Activated CD8-positive, alpha-beta memory T cell treated with anti-CD3 and anti-CD28 coated beads, Interleukin-2, amount 10 ng/mL, durations not matched to agents 7 days and 5 days (primary cell): ENCODE data around the gene MC2R. TPM values are rescaled to one million over a fixed set of nuclear protein-coding genes. Genes with fewer than 3 reads are reported as not detected.
"Not testable (repeated sequence)": the region's sequence is repeated elsewhere in the genome, so short reads cannot be mapped to it uniquely, and the experiment has no call there.

ENCODE experiments used
- ATAC-seq: fragments of 150-1000 bp; cut with Tn5 transposase; one replicate; pipeline ENCODE4 v1.10.0; 2021; ENCODE audit warnings: moderate library complexity
- CTCF ChIA-PET: fragments of 350-600 bp; sonication (Branson Sonifier 250); formaldehyde crosslinking; loops from one replicate; lab custom pipeline; 2021; ENCODE audit warnings: antibody characterized with exemption; lab: Charles Lee
- DNase-seq: peaks from one replicate; pipeline ENCODE4 v3.0.0-alpha.2; 2020
- H3K27ac Mint-ChIP-seq: one replicate; pipeline ENCODE4 v1.8.0; 2021; ENCODE audit warnings: mild to moderate bottlenecking, mixed read lengths
- H3K27me3 Mint-ChIP-seq: one replicate; pipeline ENCODE4 v1.8.0; 2021; ENCODE audit warnings: mixed read lengths
- H3K36me3 Mint-ChIP-seq: one replicate; pipeline ENCODE4 v1.8.0; 2021; ENCODE audit warnings: mild to moderate bottlenecking, mixed read lengths
- H3K4me1 Mint-ChIP-seq: one replicate; pipeline ENCODE4 v1.8.0; 2021; ENCODE audit warnings: mixed read lengths
- H3K4me3 Mint-ChIP-seq: one replicate; pipeline ENCODE4 v1.8.0; 2021; ENCODE audit warnings: mild to moderate bottlenecking, moderate library complexity, mixed read lengths
- H3K9me3 Mint-ChIP-seq: one replicate; pipeline ENCODE4 v1.8.0; 2022; ENCODE audit warnings: low read depth, mixed read lengths
- total RNA-seq, 2 experiments: library from RNA; stranded (reverse); gene quantifications; one replicate each; pipeline ENCODE4 v1.2.3, GENCODE V29; 2021

MC2R gene
- total RNA-seq, 2 experiments from 2014 or later, result not detected

DNA sequence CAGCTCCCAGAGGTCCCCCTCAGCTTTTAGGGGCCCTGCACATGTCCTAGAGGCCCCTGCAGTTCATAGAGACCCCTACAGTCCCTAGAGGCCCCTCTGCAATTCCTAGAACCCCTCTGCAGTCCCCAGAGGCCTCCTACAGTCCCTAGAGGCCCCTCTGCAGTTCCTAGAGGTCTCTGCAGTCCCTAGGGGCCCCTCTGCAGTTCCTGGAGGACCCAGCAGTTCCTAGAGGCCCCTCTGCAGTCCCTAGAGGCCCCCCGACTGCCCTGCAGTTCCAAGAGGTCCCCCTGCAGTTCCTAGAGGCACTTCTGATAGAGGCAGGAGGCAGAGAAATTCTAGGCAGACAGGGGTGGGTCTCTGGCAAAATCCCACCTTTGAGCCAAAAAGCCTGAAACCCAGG, 35.4 kb downstream of the MC2R start:
- H3K4me1 Mint-ChIP-seq, result no peaks in the 10 kb centered on the region
- no peaks in the 10 kb centered on the region for H3K9me3 Mint-ChIP-seq
- H3K4me3 Mint-ChIP-seq, result no peak overlapping the region
- CTCF ChIA-PET, result no interaction called here
- no peaks in the 10 kb centered on the region for H3K36me3 Mint-ChIP-seq
- H3K27me3 Mint-ChIP-seq, result peaks cover 17% of the 10 kb centered on the region
- ATAC-seq, result no peak
- H3K27ac Mint-ChIP-seq, result no peak overlapping the region
- no peak for DNase-seq

DNA sequence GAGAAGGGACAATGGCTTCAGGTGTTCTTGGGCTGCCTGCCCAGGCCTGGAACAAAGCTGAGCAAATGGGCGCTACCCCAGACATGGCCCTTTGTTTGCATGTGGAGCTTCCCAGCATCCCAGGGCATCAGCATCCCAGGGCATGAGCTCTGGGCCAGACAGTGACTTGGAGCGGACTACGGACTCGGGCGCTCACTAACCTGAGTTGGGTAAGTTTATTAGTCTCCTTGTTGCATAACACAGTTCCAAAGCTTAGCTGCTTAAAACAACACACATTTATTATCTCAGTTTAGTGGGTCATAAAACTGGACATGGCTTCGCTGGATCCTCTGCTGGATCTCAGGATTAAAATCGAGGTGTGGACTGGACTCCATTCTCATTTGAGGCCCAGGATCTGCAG, 35.8 kb downstream of the MC2R start:
- Mint-ChIP-seq H3K27ac (no peak overlapping the region), H3K27me3 (peaks cover 17% of the 10 kb centered on the region), H3K4me3 (no peak overlapping the region), H3K9me3 (no peaks in the 10 kb centered on the region), H3K4me1 (no peaks in the 10 kb centered on the region), H3K36me3 (no peaks in the 10 kb centered on the region)
- CTCF ChIA-PET, result no interaction called here
- DNase-seq, result no peak
- no peak for ATAC-seq

DNA sequence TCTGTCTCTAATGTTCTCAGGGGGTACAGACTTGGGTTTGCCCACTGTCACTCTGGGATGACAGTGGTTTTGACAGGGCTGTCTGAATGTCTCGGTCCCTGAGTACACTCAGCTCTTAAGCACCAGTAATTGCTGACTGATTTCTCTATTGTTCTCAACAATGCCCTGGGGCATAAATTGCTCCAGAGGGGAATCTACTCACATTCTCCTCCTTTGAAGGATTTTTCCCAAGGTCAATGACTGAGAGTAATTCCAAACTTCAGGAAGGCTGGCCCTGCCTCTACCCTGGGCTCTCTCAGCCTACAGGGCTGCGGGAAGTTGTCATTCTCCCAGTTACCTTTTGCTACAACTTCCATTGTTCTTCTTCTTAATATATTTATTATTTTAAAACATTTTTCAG, 36.5 kb downstream of the MC2R start:
- ATAC-seq (no peak), DNase-seq (no peak)
- Mint-ChIP-seq H3K4me3 (no peak overlapping the region), H3K4me1 (no peaks in the 10 kb centered on the region), H3K9me3 (no peaks in the 10 kb centered on the region), H3K27ac (no peak overlapping the region), H3K27me3 (peaks cover 17% of the 10 kb centered on the region), H3K36me3 (no peaks in the 10 kb centered on the region)
- CTCF ChIA-PET, result no interaction called here

DNA sequence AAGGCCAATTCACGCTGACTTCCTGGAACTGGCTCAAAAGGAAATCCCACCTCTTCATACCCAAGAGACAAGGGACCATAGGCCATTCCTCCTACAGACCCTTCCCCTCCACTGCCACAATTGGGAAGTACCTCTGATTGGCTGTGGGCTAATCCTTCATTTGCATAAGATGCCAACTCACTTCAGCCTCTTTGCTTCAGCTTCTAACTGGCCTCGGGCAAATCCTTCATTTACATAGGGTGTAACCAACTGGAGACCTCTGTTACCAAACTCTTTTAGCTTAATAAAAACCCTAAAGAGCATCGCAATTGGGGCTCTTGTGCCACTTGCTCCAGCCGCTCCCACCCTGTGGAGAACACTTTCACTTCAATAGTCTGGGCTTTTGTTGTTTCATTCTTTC, 38.2 kb downstream of the MC2R start:
- Mint-ChIP-seq H3K27me3 (peaks cover 18% of the 10 kb centered on the region), H3K4me1 (no peaks in the 10 kb centered on the region), H3K4me3 (no peak overlapping the region), H3K9me3 (no peaks in the 10 kb centered on the region), H3K36me3 (no peaks in the 10 kb centered on the region), H3K27ac (no peak overlapping the region)
- DNase-seq, result no peak
- CTCF ChIA-PET, result no interaction called here
- ATAC-seq, result no peak

DNA sequence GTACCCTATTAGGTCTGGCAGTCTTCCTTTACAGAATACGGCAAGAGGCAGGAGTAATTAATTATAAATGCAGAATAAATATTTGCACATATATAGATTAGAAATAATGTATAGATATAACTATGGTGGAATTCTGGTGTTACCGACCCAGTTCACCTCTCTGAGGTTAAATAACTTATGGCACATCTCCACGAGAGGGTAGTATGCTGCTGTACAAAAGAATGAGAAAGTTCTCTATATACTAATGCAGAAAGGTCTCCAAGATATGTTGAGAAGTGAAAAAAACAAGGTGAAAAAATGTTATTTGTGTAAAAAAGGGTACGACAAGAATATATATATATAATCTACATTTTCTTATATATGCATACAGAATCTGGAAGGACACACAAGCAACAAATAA, 40.8 kb downstream of the MC2R start:
- CTCF ChIA-PET, result no interaction called here
- H3K4me1 Mint-ChIP-seq, result no peaks in the 10 kb centered on the region
- H3K27ac Mint-ChIP-seq, result no peak overlapping the region
- no peak overlapping the region for H3K4me3 Mint-ChIP-seq
- no peaks in the 10 kb centered on the region for H3K9me3 Mint-ChIP-seq
- DNase-seq (no peak), ATAC-seq (no peak)
- H3K36me3 Mint-ChIP-seq, result no peaks in the 10 kb centered on the region
- peaks cover 28% of the 10 kb centered on the region for H3K27me3 Mint-ChIP-seq

DNA sequence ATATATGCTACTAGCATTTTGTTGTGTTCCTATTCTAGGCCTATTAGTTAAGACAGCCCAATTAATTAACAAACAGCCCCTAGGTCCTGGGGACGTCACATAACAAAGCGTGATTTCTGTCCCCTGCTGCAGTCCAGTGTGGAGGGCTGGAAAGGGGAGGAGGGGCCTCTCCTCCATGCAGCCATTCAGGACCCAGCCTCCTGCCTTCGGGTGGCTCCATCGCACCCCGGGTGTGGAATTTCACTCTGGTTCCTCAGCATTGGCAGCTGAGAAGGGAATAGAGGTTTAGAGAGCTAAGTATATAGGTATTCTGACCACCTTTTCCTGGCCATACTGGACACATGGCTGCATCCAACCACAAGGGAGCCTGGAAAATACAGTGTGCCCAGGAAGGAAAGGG, 42.4 kb downstream of the MC2R start:
- Mint-ChIP-seq H3K36me3 (no peaks in the 10 kb centered on the region), H3K4me3 (no peak overlapping the region), H3K4me1 (no peaks in the 10 kb centered on the region), H3K27me3 (peaks cover 42% of the 10 kb centered on the region), H3K9me3 (no peaks in the 10 kb centered on the region), H3K27ac (no peak overlapping the region)
- ATAC-seq (no peak), DNase-seq (no peak)
- CTCF ChIA-PET, result no interaction called here

DNA sequence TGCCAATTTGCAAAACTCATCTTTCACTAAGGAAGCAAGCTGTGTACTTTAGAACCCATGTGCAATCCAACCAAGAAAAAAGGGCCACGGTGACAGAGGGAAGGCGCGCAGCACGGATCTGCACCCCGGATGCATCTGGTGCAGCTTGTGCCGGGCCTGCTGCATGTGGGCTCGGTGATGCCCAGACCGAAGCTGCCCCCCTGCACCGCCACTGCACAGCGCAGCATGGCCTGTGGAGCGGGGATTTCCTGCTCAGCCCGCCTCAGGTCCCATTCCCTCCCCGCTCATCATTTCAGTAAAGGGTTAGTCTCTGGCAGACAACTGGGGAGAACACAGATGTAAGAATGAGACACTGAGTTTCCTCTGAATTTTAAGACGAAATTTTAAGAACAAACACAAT, 43.0 kb downstream of the MC2R start:
- no peak for ATAC-seq
- Mint-ChIP-seq H3K36me3 (no peaks in the 10 kb centered on the region), H3K27me3 (peaks cover 47% of the 10 kb centered on the region), H3K9me3 (no peaks in the 10 kb centered on the region), H3K27ac (no peak overlapping the region), H3K4me1 (no peaks in the 10 kb centered on the region), H3K4me3 (no peak overlapping the region)
- DNase-seq, result no peak
- CTCF ChIA-PET, result no interaction called here

DNA sequence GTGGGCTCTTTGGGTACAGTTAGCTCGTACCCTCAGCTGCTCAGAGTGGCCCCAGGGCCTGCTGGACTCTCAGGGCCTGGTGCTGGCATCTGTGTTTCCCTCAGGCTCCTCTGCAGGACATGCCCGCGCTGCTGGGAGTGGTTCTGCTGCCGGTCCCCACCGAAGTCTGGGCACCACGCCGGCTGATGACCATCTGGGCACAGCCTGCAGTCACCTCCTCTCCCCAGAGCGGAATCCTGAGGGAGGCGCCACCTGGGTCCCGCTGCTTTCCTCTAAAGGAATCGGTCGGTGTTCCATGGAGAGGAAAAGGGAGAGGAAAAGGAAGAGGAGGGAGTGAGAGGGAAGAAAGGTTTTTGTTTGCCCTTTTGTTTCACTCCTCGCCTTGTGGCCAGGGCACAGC, 43.6 kb downstream of the MC2R start:
- Mint-ChIP-seq H3K27ac (no peak overlapping the region), H3K36me3 (no peaks in the 10 kb centered on the region), H3K4me3 (no peak overlapping the region), H3K9me3 (no peaks in the 10 kb centered on the region), H3K4me1 (no peaks in the 10 kb centered on the region), H3K27me3 (peaks cover 53% of the 10 kb centered on the region)
- ATAC-seq (no peak), DNase-seq (no peak)
- CTCF ChIA-PET, result no interaction called here

DNA sequence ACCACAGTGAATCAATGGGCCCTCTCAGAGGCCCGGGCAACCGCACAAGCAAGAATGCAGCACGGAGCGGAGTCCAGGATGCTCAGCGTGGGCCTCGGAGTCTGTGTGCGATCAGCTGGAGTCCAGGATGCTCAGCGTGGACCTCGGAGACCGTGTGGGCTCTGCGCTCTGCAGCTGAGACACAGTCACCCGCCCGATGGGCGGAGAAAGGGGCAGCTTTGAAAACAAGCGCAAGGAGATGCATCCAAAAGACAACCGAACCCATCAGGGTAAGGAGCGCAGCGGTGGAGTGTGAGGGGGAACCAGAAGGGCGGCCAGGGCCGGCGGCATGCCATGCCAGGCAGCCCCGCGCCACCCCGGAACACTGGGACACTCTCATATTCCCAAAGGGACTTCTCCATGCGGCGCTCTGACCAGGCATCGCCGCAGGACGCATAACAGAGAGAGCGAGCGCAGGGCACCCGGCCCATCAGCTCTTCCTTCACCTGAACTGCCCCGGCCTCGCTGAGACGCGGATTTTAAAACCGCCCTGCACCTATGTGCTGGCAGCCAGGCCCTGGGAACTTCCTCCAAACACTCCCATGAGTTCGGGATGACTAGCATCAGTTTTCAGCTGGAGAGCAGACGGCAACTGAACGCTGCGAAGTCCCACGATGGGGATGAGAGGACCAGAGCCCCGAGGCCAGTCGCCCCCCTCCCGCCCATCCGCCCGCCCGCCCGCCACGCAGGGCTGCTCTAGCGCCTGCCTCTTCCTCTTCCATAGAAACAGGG, 46.6 kb downstream of the MC2R start:
- DNase-seq (no peak), ATAC-seq (no peak)
- H3K36me3 Mint-ChIP-seq, result no peaks in the 10 kb centered on the region
- CTCF ChIA-PET, result no interaction called here
- H3K27ac Mint-ChIP-seq, result no peak overlapping the region
- no peak overlapping the region for H3K4me3 Mint-ChIP-seq
- H3K9me3 Mint-ChIP-seq, result no peaks in the 10 kb centered on the region
- peaks cover 58% of the 10 kb centered on the region for H3K27me3 Mint-ChIP-seq
- H3K4me1 Mint-ChIP-seq, result no peaks in the 10 kb centered on the region

DNA sequence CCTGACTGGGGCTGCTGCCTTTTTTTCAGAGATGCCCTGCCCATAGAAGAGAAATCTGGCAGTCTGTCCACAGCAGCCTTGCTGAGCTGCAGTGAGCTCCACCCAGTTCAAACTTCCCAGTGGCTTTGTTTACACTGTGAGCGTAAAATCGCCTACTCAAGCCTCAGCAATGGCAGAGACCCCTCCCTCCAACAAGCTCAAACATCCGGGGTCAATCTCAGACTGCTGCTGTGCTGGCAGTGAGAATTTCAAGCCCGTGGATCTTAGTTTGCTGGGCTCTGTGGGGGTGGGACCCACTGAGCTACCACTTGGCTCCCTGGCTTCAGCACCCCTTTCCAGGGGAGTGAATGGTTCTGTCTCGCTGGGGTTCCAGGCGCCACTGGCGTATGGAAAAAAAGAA, 52.4 kb downstream of the MC2R start:
- H3K4me1 Mint-ChIP-seq, H3K36me3 Mint-ChIP-seq, H3K4me3 Mint-ChIP-seq, H3K27ac Mint-ChIP-seq, H3K9me3 Mint-ChIP-seq, ATAC-seq, CTCF ChIA-PET, DNase-seq: not testable (repeated sequence)
- peaks cover 47% of the 10 kb centered on the region for H3K27me3 Mint-ChIP-seq

DNA sequence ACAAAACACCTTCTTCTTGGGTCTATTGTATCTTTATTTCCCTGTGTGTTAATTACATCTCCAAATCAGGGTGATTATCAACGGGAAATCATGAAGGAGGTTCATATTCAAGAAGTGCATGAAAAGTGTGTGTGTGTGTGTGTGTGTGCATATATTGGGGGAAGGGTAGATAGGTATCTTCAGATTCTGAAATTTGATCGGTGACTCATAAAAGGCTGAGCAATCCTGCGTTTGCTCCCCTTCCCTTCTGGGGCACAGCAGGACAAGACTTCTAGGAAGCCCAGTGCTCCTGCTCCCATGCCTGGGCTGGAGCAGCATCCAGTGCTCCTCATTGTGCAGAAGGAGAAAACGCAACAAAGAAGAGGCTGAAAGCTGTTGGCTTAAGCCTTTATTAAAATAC, 65.5 kb downstream of the MC2R start:
- peaks cover 6% of the 10 kb centered on the region for H3K9me3 Mint-ChIP-seq
- H3K27me3 Mint-ChIP-seq, result no peaks in the 10 kb centered on the region
- CTCF ChIA-PET, result no interaction called here
- no peaks in the 10 kb centered on the region for H3K4me1 Mint-ChIP-seq
- H3K27ac Mint-ChIP-seq, result no peak overlapping the region
- H3K36me3 Mint-ChIP-seq, result no peaks in the 10 kb centered on the region
- DNase-seq, result no peak
- H3K4me3 Mint-ChIP-seq, result no peak overlapping the region
- ATAC-seq, result no peak

DNA sequence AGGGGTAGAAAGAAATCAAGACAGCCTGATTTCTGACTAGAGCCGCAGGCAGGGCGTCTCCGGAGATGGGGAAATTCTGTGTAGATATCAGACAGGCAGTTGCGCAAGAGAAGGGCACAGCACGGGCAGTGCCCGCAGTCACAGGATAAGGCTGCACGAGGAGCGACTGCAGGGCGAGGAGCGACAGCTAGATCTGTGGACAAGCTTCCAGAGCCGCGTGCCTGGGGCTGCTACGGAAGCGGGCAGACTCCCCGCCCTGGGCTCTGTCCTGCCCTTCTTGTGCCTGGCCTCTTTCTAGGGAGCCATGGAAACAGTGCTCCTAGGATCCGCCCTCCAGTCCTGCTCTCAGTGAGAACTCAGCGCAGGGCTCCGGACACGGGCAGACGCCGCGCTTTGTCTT, 78.8 kb downstream of the MC2R start:
- Mint-ChIP-seq H3K36me3 (no peaks in the 10 kb centered on the region), H3K4me1 (no peaks in the 10 kb centered on the region), H3K27ac (no peak overlapping the region), H3K4me3 (no peak overlapping the region), H3K9me3 (no peaks in the 10 kb centered on the region), H3K27me3 (peaks cover 27% of the 10 kb centered on the region)
- CTCF ChIA-PET, result no interaction called here
- no peak for ATAC-seq
- no peak for DNase-seq

DNA sequence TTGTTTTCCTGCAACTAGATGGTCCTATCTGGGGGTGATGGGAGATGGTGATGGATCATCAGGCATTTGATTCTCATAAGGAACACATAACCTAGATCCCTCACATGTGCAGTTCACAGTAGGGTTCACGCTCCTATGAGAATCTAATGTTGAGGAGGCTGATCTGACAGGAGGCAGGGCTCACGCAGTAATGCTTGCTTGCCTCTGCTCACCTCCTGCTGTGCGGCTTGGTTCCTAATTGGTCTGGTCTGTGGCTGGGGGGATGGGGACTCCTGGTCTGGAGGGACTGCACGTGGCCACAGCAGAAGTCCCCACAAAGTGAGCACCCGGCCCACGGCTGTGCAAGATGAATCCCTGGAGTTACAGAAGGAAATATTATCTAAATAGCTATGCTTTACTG, 80.1 kb downstream of the MC2R start:
- H3K27ac Mint-ChIP-seq, result no peak overlapping the region
- H3K27me3 Mint-ChIP-seq, result peaks cover 34% of the 10 kb centered on the region
- no peak overlapping the region for H3K4me3 Mint-ChIP-seq
- H3K9me3 Mint-ChIP-seq, result no peaks in the 10 kb centered on the region
- no peaks in the 10 kb centered on the region for H3K4me1 Mint-ChIP-seq
- no peaks in the 10 kb centered on the region for H3K36me3 Mint-ChIP-seq
- CTCF ChIA-PET, result no interaction called here
- no peak for ATAC-seq
- no peak for DNase-seq

DNA sequence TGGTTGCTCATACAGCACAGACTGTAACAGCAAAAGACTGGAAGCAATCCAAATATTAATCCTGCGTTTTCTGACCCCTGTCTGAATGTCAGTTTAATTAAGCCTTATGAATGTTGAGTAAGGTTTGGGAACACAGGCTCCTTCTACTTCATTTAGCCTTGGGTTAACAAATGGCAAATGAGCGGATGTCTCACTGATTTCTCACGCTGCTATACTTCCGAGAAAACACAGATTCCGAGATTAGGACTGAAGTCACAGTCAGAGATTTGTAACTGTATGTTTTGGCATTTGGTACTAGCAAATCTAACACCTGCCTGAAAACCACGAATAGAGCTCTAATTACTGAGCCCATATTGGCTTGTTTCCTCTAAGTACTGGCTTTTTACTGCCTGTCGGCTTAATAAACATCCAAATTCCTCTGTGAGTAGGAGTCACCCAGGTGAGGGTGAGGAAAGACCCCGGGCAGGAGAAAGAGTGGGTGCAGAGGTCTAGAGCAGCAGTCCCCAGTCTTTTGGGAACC, 80.8 kb downstream of the MC2R start:
- CTCF ChIA-PET, result no interaction called here
- Mint-ChIP-seq H3K9me3 (no peaks in the 10 kb centered on the region), H3K27me3 (peaks cover 34% of the 10 kb centered on the region), H3K36me3 (no peaks in the 10 kb centered on the region), H3K4me1 (no peaks in the 10 kb centered on the region), H3K27ac (no peak overlapping the region), H3K4me3 (no peak overlapping the region)
- DNase-seq, result no peak
- ATAC-seq, result no peak
